Cerebellar cortex (tissue), 1 donor: ENCODE data around the gene CD163.
"Not testable (repeated sequence)": the region's sequence is repeated elsewhere in the genome, so short reads cannot be mapped to it uniquely, and the experiment has no call there.

Experiments
- DNase-seq: peaks from one replicate; pipeline ENCODE4 v3.0.0-alpha.2; 2015; ENCODE audit warnings: low spot score

The CD163 gene

GRCh38 chr12:7448099-7448498 lies 55.5 kb downstream of the CD163 start:
- no peak for DNase-seq

- no peak for DNase-seq
Observed at GRCh38 chr12:7444537-7444936, 59.0 kb downstream of the CD163 start.

- DNase-seq = no peak
Observed at GRCh38 chr12:7444076-7444475, 59.5 kb downstream of the CD163 start, which contains the start of gene CD163L1. CD163L1 (minus strand) TSS chr12:7444153; CDS start chr12:7444127, 26 bp downstream.

GRCh38 chr12:7441216-7441615 lies 62.4 kb downstream of the CD163 start:
- no peak for DNase-seq

- DNase-seq = no peak
Observed at GRCh38 chr12:7439579-7440505, 63.7 kb downstream of the CD163 start.

- DNase-seq = not testable (repeated sequence)
Observed at GRCh38 chr12:7438291-7438995, 65.1 kb downstream of the CD163 start.

GRCh38 chr12:7437494-7437893 lies 66.1 kb downstream of the CD163 start:
- DNase-seq = not testable (repeated sequence)

GRCh38 chr12:7434670-7435069 lies 68.9 kb downstream of the CD163 start:
- DNase-seq = no peak

GRCh38 chr12:7433276-7433822 lies 70.2 kb downstream of the CD163 start:
- DNase-seq = no peak

- DNase-seq = no peak
Observed at GRCh38 chr12:7431993-7432685, 71.4 kb downstream of the CD163 start.
